ENCODE results near the gene LTBP1.
"Not testable (repeated sequence)": the region's sequence is repeated elsewhere in the genome, so short reads cannot be mapped to it uniquely, and the experiment has no call there.

The LTBP1 gene

DNA sequence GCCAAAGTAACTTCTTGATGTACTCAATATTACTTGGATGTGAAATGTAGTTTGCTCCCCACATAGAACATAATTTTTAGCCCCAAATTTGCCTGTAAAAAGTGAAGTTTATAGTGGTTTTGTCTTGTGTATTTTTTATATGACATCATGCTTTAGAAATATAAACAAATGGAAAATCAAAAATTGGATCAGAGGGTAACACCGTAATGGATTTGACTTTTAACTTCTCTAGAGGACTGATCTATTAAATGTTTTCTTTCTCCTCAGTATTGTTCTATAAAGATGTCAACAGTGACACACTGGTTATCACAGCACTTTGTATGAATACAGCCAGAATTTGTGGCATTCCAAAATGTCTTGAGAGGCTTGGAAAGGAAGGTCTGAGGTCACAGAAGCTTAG lies 484.1 kb downstream of the LTBP1 start:
- DNase-seq (ENCODE audit: low read depth) = no peak

DNA sequence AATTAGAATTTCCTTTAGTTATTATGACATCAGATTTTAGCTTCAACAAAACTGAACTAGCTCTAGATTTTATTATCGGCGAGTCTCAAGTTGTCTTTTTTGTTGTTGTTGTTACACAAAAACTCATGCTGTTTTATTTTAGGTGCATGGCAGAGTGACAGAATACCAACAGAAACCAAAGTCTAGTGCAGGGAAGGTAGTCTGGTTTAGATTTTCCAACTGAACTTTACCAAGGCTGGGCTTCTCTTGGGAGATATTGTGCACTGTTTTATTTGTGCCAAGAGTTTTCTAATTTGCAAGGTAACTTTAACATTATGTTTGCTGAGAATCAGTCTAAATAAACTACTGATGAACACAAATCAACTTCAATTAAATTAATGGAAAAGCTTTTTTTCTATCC lies 486.1 kb downstream of the LTBP1 start:
- no peak for DNase-seq (ENCODE audit: low read depth)

DNA sequence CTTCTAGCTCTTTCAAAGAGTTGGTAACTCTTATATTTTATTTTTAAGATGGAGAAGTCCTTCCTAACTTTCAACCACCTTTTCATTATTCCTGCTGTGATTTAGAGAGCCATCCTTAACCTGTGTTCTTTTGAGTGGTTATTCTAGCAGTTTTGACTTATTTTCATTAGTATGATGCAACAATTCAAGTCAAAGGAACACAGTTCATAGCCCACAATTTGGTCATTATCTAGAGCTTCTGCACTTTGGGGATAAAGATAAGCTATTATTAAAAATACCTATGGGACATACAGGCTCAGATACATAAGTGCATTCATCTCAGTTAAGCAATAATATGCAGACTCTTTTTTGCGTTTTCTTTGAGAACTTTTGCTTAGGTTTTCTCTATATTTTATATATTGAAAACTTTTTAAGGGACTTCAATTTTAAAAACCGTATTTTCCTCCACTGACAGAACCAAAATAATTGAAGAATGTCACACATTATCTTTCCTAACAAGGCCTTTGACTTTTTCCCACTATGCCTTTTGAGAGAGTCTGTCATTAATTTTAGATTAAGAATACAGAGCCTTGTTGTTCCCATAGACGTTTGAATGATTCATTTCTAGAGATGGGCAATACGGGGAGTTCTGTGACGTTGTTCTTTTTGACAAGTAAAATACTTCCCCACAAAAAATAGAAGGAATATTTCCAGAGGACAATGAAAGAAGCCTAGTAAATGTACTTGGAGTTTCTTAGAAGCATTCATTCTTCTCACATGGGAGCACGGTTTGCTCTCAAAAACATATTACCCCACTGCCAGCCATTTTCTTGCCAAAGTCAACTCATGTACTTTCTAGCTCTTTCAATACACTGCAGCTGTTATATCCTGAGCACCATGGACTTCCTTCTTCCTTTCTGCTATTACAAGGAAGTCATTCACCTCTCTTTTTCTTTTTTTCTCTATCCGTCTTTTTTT lies 486.8 kb downstream of the LTBP1 start:
- DNase-seq (ENCODE audit: low read depth) = no peak

DNA sequence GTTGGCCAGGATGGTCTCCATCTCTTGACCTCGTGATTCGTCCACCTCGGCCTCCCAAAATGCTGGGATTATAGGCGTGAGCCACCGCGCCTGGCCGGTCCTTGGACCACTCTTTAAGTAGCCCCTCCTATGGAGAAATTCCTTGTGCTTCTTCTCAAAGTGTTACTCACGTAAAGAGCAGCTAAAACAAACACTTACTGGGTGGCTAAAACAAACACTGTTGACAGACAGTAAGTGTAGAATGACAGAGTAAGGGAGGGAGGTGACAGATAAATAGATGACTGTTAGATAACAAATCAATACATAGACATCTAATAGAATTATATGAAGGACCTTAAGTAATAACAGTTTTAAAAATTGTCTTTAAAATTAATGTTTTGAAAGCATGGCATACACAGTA lies 488.8 kb downstream of the LTBP1 start:
- DNase-seq (ENCODE audit: low read depth) = no peak

DNA sequence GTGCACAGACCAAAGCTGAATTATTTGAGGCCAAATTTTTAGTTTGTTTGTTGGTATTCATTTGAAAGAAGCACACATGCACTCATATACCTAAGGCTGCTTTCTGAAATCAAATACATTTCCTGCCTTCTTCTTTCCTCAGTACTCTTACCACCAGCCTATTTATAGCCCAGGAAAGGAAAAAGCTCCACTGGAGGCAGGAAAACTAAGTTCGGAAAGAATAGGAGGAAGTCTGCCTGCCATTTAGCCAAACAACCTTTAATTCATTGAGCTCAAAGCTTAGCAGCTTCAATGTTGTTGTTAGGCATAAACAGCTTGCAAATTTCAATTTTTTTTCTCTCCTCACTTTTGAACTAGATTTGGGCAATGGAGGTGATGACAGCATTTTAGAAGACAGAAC lies 489.3 kb downstream of the LTBP1 start:
- DNase-seq (ENCODE audit: low read depth) = no peak

DNA sequence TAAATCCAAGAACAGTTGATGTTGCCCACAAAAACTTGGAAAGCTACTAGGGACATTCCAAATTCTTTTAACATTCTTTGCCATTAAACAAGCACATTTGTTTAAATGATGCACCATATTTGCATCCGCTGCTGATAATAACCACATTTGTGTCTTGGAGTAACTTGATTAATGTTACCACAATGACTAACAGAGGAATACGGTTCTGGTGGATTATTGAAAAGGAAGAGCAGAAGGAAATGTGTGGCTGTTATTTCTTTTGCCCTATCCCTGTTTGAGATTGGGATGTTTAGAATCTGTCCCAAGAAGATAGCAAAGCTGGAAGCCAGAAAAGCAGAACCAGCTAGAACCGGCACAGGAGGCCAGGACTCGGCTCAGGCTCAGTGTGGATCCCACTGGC lies 490.5 kb downstream of the LTBP1 start:
- peak; percentile 69 for DNase-seq (ENCODE audit: low read depth)

DNA sequence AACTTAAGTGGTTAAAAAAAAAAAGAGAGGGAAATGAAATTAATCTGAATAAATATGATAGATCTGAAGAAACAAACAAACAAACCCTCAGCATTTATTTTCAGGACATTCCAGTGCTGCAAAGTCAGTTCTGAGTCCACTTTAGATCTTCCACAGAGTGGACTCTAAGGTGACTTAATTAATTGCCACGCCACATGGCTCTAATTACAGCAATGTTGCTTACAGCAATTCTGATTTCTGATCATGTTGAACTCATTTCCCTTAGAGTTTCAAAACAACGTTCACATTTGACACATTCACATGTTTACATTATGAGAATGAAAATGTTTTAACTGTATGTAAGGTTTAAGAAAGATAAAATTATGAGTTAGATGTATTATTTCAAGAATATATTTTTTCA lies 491.1 kb downstream of the LTBP1 start:
- no peak for DNase-seq (ENCODE audit: low read depth)

DNA sequence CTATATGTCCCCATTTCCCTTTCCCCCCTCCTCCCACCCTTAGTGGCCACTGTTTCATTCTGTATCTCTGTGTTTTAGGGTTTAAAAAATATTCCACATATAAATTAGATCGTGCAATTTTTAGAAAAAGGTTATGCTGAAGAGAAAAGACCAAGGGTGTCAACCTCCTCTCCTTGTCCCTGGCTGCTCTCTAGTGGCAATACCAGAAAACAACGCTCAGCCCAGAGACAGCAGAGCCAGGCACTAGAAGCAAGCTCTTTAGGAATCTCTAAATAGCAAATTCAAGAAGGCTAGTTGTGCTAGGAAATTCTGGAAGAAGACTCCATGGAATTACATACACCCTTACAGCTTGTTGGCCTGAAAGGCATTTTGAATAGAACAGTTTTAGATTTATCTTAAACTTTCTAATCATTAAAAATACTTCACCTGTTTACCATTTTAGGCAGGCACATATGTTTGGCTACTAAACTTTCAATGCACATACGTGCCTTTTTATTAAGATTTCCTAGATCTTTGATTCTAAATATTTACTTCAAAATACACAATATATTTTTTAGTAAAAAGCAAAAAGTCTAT lies 494.6 kb downstream of the LTBP1 start:
- DNase-seq (ENCODE audit: low read depth) = no peak

DNA sequence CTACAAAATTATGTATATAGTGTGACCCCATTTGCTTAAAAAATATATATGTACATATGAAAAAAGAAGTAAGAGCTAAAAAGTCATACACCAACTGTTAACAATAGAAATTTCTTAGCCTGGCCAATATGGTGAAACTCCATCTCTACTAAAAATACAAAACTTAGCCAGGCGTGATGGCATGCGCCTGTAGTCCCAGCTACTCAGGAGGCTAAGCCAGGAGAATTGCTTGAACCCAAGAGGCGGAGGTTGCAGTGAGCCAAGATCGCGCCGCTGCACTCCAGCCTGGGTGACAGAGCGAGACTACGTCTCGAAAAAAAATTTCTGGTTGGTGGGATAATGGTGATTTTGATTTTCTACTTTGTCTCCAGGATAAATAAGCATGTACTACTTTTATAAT lies 495.3 kb downstream of the LTBP1 start:
- DNase-seq (ENCODE audit: low read depth) = not testable (repeated sequence)

DNA sequence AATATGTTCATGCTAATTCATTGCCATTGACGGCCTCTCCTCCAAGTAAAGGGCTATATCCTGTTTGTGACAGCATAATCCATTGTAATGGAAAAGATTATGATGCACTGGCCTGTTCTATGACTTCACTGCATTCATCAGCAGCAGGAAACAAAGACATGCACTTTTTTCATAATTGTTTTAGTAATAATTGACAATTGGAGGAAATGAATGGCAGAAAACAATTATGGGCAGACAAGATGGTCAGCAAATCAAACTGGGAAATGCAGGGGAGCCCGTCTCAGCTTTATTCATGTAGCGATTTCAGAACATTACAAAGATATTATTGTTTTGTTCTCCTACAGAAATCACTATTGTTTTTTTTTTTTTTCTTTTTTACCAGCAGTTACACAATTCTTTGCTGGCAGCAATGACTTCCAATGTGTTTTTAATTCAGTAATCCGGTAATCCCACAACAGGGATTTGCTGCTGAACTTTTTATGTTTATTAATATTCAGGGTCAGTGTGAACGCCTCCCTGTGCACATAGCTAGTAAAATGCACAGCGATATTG lies 495.9 kb downstream of the LTBP1 start:
- DNase-seq (ENCODE audit: low read depth) = no peak

DNA sequence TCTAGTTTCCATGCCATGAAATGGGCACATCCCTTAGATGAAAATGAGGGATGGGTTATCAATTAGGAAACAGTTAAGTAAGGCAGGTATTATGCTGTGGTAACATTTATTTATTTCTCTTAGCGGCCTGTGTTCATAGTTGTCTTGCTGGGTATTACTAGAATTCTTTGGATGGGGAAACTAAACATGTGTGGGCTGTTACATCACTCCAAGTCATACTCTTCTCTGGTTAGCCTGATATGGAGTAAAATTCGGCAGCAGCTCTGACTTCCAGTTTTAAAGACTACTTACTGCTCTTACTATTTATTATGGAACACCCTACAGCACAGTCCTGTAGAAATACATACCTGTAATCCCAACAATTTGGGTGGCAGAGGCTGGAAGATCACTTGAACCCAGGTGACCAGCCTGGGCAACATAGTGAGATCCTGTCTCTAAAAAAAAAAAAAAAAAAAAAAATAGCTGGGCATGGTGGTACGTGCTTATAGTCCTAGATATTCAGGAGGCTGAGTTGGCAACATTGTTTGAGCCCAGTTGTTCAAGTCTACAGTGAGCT lies 496.6 kb downstream of the LTBP1 start:
- DNase-seq (ENCODE audit: low read depth) = no peak

DNA sequence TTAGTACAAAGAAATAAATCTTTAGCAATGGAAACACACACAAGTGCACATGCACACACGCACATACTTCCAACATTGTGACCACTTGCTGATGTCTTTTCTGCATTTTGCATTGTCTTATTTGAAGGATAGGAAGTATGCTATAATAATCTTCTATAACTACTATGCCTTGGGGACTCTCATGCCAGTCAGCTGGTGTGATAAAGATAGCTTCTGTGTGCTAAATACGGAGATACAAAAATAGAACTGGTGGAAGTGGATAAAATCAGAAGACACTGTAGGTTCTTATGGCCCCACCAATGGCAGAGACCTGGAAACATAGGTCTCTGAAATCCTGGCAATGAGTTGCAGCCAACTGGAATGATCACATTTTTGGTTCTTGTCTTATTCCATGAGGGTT lies 498.2 kb downstream of the LTBP1 start:
- DNase-seq (ENCODE audit: low read depth) = no peak

DNA sequence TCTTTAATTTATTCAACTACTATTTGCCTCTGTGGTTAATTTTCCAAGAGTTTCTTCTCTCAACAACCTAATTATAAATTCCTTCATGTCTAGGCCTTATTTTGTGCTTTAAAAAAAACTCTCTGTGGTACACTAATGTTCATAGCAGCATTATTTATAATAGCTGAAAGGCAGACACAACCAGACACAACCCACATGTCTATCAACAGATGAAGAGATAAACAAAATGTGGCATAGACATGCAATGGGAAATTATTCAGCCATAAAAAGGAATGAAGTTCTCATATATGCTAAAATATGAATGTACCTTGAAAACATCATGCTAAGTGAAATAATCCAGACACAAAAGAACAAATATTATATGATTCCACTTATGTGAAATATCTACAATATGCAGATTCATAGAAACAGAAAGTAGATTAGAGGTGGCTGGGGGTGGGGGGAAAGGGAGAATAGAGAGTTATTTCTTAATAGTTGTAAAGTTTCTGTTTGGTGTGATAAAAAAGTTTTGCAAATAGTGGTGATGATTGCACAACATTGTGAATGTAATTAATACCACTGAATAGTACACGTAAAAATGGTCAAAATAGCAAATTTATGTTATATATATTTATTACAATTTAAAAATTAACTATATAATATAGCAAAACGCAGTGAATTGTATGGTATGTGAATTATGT lies 501.6 kb downstream of the LTBP1 start:
- no peak for DNase-seq (ENCODE audit: low read depth)
